Glutamatergic neuron (in vitro differentiated cells): Measurements from ENCODE around the gene SMAD3. TPM values are rescaled to one million over a fixed set of nuclear protein-coding genes. Genes with fewer than 3 reads are reported as not detected.
"Not testable (repeated sequence)": the region's sequence is repeated elsewhere in the genome, so short reads cannot be mapped to it uniquely, and the experiment has no call there.

ENCODE experiments used
- DNase-seq: peaks from one replicate; pipeline ENCODE4 v3.0.0; 2022
- H3K27ac Mint-ChIP-seq: one replicate; pipeline ENCODE4 v1.8.0; 2020; ENCODE audit warnings: mild to moderate bottlenecking, mixed read lengths, inconsistent platforms; ENCODE audit not compliant: unreplicated experiment
- H3K27me3 Mint-ChIP-seq: one replicate; pipeline ENCODE4 v1.8.0; 2020; ENCODE audit warnings: mild to moderate bottlenecking, moderate library complexity, mixed read lengths, inconsistent platforms; ENCODE audit not compliant: unreplicated experiment
- H3K36me3 Mint-ChIP-seq: one replicate; pipeline ENCODE4 v1.8.0; 2020; ENCODE audit warnings: mild to moderate bottlenecking, mixed read lengths, inconsistent platforms; ENCODE audit not compliant: unreplicated experiment
- H3K4me1 Mint-ChIP-seq: one replicate; pipeline ENCODE4 v1.8.0; 2020; ENCODE audit warnings: mild to moderate bottlenecking, low read depth, mixed read lengths, inconsistent platforms; ENCODE audit not compliant: unreplicated experiment
- H3K4me3 Mint-ChIP-seq: one replicate; pipeline ENCODE4 v1.8.0; 2020; ENCODE audit warnings: mild to moderate bottlenecking, mixed read lengths, inconsistent platforms; ENCODE audit not compliant: unreplicated experiment
- H3K9me3 Mint-ChIP-seq: one replicate; pipeline ENCODE4 v1.8.0; 2020; ENCODE audit warnings: mild to moderate bottlenecking, moderate library complexity, mixed read lengths, inconsistent platforms; ENCODE audit not compliant: unreplicated experiment
- total RNA-seq: library from RNA; stranded (reverse); fragmentation: NEBNext Ultra II Directional; extraction: Animal tissue kit (Norgen Biotek cat#: 25700); gene quantifications from one replicate; pipeline ENCODE4 v1.2.1, GENCODE V29; 2021; ENCODE audit not compliant: unreplicated experiment
- TF ChIP-seq, protein P1 (sequence below): fragments of 200-600 bp; sonication (generic); IDR thresholded peaks from one replicate; pipeline ENCODE4 v1.5.0; 2021; ENCODE audit not compliant: partially characterized antibody, unreplicated experiment

The SMAD3 gene
- total RNA-seq, 1 donor from 2014 or later, result 5.0 TPM

DNA sequence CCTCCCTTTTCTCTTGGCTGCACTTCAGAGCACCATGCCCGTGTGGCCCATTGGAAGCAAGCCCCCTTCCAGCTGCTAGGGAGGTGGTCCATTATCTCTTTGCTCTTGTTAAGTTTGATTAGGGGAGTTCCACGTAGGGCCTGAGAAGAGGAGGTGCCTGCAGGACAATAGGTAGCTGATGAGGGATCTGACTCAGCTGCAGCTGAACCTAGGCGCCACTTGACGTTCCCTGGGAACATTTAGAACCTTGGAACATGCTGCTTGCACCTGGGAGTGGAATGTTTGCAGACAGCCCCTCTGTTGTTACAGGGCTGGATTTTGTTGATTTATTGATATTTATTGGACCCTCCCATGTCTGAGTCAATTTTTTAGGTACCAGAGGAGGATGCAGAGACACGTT is 4.7 kb downstream of the SMAD3 start:
- Mint-ChIP-seq H3K4me1 (peaks cover 20% of the 10 kb centered on the region), H3K9me3 (peaks cover 10% of the 10 kb centered on the region)

DNA sequence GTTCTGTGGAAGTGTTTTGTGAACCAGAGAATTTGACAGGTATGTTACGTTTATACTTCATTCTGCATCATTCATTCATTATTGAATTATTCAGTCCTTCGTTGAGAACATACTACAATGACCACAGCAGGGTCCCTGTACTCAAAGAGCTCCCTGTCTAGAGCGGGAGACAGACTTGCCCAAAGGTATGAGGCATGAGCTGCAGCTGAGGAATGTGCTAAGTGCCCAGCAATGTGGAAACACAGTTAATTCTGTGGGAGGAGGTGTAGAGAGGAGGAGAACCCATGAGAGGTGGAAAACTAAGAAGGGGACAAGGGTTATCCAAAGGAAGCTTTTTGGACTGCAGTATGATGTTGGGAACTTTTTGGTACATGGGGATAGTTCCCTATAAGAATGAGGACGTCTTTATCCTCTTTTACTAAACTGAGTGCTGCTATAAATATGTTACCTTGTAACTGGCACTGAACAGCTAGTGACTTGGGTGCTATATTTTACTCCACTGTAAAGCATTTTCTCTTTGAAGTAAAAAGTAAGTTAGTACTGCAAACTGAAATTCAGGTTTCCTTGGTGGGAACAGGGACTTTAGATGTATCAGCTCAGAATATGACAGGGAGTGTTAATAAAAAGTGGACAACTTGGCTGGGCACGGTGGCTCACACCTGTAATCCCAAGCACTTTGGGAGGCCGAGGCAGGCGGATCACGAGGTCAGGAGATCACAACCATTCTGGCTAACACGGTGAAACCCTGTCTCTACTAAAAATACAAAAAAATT is 5.7 kb downstream of the SMAD3 start:
- DNase-seq, result no peak
- Mint-ChIP-seq H3K9me3 (peaks cover 10% of the 10 kb centered on the region), H3K4me3 (no peak overlapping the region), H3K27me3 (peaks cover 15% of the 10 kb centered on the region), H3K36me3 (no peaks in the 10 kb centered on the region), H3K27ac (no peak overlapping the region), H3K4me1 (peaks cover 20% of the 10 kb centered on the region)
- TF ChIP-seq, protein P1, sequence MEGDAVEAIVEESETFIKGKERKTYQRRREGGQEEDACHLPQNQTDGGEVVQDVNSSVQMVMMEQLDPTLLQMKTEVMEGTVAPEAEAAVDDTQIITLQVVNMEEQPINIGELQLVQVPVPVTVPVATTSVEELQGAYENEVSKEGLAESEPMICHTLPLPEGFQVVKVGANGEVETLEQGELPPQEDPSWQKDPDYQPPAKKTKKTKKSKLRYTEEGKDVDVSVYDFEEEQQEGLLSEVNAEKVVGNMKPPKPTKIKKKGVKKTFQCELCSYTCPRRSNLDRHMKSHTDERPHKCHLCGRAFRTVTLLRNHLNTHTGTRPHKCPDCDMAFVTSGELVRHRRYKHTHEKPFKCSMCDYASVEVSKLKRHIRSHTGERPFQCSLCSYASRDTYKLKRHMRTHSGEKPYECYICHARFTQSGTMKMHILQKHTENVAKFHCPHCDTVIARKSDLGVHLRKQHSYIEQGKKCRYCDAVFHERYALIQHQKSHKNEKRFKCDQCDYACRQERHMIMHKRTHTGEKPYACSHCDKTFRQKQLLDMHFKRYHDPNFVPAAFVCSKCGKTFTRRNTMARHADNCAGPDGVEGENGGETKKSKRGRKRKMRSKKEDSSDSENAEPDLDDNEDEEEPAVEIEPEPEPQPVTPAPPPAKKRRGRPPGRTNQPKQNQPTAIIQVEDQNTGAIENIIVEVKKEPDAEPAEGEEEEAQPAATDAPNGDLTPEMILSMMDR, result no peak

More for the DNA sequence above, 4.7 kb downstream of the SMAD3 start:
- Mint-ChIP-seq H3K27ac (no peak overlapping the region), H3K4me3 (no peak overlapping the region), H3K36me3 (no peaks in the 10 kb centered on the region), H3K27me3 (peaks cover 13% of the 10 kb centered on the region)
- TF ChIP-seq, protein P1, result no peak
- DNase-seq, result no peak

DNA sequence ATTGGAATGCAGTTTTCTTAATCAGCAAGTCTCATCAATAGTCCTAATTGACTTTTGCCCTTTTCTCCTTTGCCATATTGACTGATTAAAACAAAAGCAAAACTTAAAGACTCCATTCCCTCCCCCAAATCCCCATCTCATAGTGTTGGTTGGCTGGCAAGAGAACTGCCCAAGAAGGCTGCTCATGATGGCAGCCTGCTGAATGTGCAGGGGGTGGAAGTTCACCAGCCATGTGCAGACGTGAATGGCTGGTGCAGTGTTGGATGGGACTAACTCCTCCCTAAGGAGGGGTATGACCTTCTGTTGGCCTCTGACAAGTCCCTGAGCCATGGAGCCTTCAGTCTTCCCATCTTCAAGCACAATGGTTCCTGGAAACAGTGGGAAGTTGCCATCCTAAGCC is 7.0 kb downstream of the SMAD3 start:
- TF ChIP-seq, protein P1, result no peak
- Mint-ChIP-seq H3K9me3 (peaks cover 4% of the 10 kb centered on the region), H3K27ac (no peak overlapping the region), H3K4me1 (peaks cover 13% of the 10 kb centered on the region), H3K4me3 (no peak overlapping the region), H3K27me3 (peaks cover 7% of the 10 kb centered on the region), H3K36me3 (no peaks in the 10 kb centered on the region)
- DNase-seq, result no peak

- Mint-ChIP-seq H3K4me1 (peaks cover 8% of the 10 kb centered on the region), H3K4me3 (no peak overlapping the region), H3K27me3 (peaks cover 3% of the 10 kb centered on the region), H3K9me3 (no peaks in the 10 kb centered on the region), H3K27ac (no peak overlapping the region), H3K36me3 (no peaks in the 10 kb centered on the region)
- TF ChIP-seq, protein P1, result no peak
- DNase-seq, result no peak
Observed at GRCh38 chr15:67072958-67073357, 7.6 kb downstream of the SMAD3 start.

GRCh38 chr15:67074886-67075229 is 9.5 kb downstream of the SMAD3 start:
- DNase-seq, result no peak
- TF ChIP-seq, protein P1, result no peak
- peaks cover 3% of the 10 kb centered on the region for H3K27me3 Mint-ChIP-seq
- no peak overlapping the region for H3K27ac Mint-ChIP-seq
- no peaks in the 10 kb centered on the region for H3K36me3 Mint-ChIP-seq
- no peak overlapping the region for H3K4me3 Mint-ChIP-seq
- H3K9me3 Mint-ChIP-seq, result no peaks in the 10 kb centered on the region
- peaks cover 4% of the 10 kb centered on the region for H3K4me1 Mint-ChIP-seq

- H3K36me3 Mint-ChIP-seq, H3K27me3 Mint-ChIP-seq, DNase-seq, H3K4me3 Mint-ChIP-seq, H3K27ac Mint-ChIP-seq, H3K9me3 Mint-ChIP-seq, H3K4me1 Mint-ChIP-seq: not testable (repeated sequence)
Observed at GRCh38 chr15:67075555-67076135, 10.2 kb downstream of the SMAD3 start.
